Mucosa of stomach (tissue), 1 donor: Measurements from ENCODE around the gene MAN1C1.
"Not testable (repeated sequence)": the region's sequence is repeated elsewhere in the genome, so short reads cannot be mapped to it uniquely, and the experiment has no call there.

Source experiments
- H3K27me3 ChIP-seq: one replicate; pipeline ENCODE4 v1.7.0; 2013; ENCODE audit warnings: mild to moderate bottlenecking, low read length; ENCODE audit not compliant: control insufficient read depth, insufficient read depth
- H3K36me3 ChIP-seq: one replicate; pipeline ENCODE4 v1.7.0; 2013; ENCODE audit warnings: low read length; ENCODE audit not compliant: control insufficient read depth, insufficient read depth
- H3K4me1 ChIP-seq: one replicate; pipeline ENCODE4 v1.7.0; 2013; ENCODE audit warnings: mild to moderate bottlenecking, low read length; ENCODE audit not compliant: control insufficient read depth, insufficient read depth
- H3K4me3 ChIP-seq: one replicate; pipeline ENCODE4 v1.7.0; 2013; ENCODE audit warnings: low read length
- H3K9ac ChIP-seq: one replicate; pipeline ENCODE4 v1.7.0; 2013; ENCODE audit warnings: mild to moderate bottlenecking, low read length, moderate library complexity
- H3K9me3 ChIP-seq: one replicate; pipeline ENCODE4 v1.7.0; 2013; ENCODE audit warnings: mild to moderate bottlenecking, low read length, moderate library complexity; ENCODE audit not compliant: control insufficient read depth
- donor health status: Pancreatic carcinoma.

Gene MAN1C1

GRCh38 chr1:25695090-25695770 lies 78.6 kb downstream of the MAN1C1 start:
- Histone ChIP-seq H3K36me3 (no peaks in the 10 kb centered on the region), H3K9ac (no peak overlapping the region), H3K9me3 (no peaks in the 10 kb centered on the region), H3K4me1 (peaks cover 8% of the 10 kb centered on the region), H3K4me3 (no peak overlapping the region), H3K27me3 (no peaks in the 10 kb centered on the region)

- H3K27me3 ChIP-seq = no peaks in the 10 kb centered on the region
- no peak overlapping the region for H3K9ac ChIP-seq
- no peaks in the 10 kb centered on the region for H3K36me3 ChIP-seq
- peaks cover 8% of the 10 kb centered on the region for H3K4me1 ChIP-seq
- H3K4me3 ChIP-seq = no peak overlapping the region
- no peaks in the 10 kb centered on the region for H3K9me3 ChIP-seq
Measured at GRCh38 chr1:25695771-25696311, 79.2 kb downstream of the MAN1C1 start.

GRCh38 chr1:25696643-25697042 lies 80.1 kb downstream of the MAN1C1 start:
- not testable (repeated sequence) for H3K27me3 ChIP-seq, H3K9ac ChIP-seq, H3K4me3 ChIP-seq, H3K9me3 ChIP-seq, H3K4me1 ChIP-seq, H3K36me3 ChIP-seq

- H3K9me3 ChIP-seq = no peaks in the 10 kb centered on the region
- no peaks in the 10 kb centered on the region for H3K27me3 ChIP-seq
- H3K4me3 ChIP-seq = no peak overlapping the region
- H3K36me3 ChIP-seq = no peaks in the 10 kb centered on the region
- H3K9ac ChIP-seq = no peak overlapping the region
- H3K4me1 ChIP-seq = peaks cover 8% of the 10 kb centered on the region
Measured at GRCh38 chr1:25697435-25698217, 81.0 kb downstream of the MAN1C1 start.

- H3K9me3 ChIP-seq = no peaks in the 10 kb centered on the region
- no peaks in the 10 kb centered on the region for H3K36me3 ChIP-seq
- no peak overlapping the region for H3K4me3 ChIP-seq
- no peaks in the 10 kb centered on the region for H3K27me3 ChIP-seq
- H3K4me1 ChIP-seq = peaks cover 8% of the 10 kb centered on the region
- no peak overlapping the region for H3K9ac ChIP-seq
Measured at GRCh38 chr1:25698252-25698651, 81.7 kb downstream of the MAN1C1 start.

- H3K4me1 ChIP-seq = not testable (repeated sequence)
Measured at GRCh38 chr1:25699059-25699458, 82.5 kb downstream of the MAN1C1 start.

GRCh38 chr1:25699500-25700143 lies 83.0 kb downstream of the MAN1C1 start:
- H3K4me1 ChIP-seq = peaks cover 8% of the 10 kb centered on the region
- no peaks in the 10 kb centered on the region for H3K36me3 ChIP-seq
- no peaks in the 10 kb centered on the region for H3K27me3 ChIP-seq
- no peak overlapping the region for H3K9ac ChIP-seq
- H3K4me3 ChIP-seq = no peak overlapping the region
- no peaks in the 10 kb centered on the region for H3K9me3 ChIP-seq

More at GRCh38 chr1:25699059-25699458, 82.5 kb downstream of the MAN1C1 start:
- not testable (repeated sequence) for H3K9ac ChIP-seq, H3K36me3 ChIP-seq, H3K27me3 ChIP-seq, H3K4me3 ChIP-seq, H3K9me3 ChIP-seq

- H3K4me3 ChIP-seq = no peak overlapping the region
- no peaks in the 10 kb centered on the region for H3K36me3 ChIP-seq
- H3K9ac ChIP-seq = no peak overlapping the region
- no peaks in the 10 kb centered on the region for H3K27me3 ChIP-seq
- H3K4me1 ChIP-seq = peaks cover 8% of the 10 kb centered on the region
- no peaks in the 10 kb centered on the region for H3K9me3 ChIP-seq
Measured at GRCh38 chr1:25700144-25700523, 83.5 kb downstream of the MAN1C1 start.

- Histone ChIP-seq H3K36me3 (no peaks in the 10 kb centered on the region), H3K9me3 (no peaks in the 10 kb centered on the region), H3K27me3 (no peaks in the 10 kb centered on the region), H3K4me3 (no peak overlapping the region), H3K4me1 (peaks cover 8% of the 10 kb centered on the region), H3K9ac (no peak overlapping the region)
Measured at GRCh38 chr1:25700626-25701025, 84.0 kb downstream of the MAN1C1 start.

- Histone ChIP-seq H3K9ac (no peak overlapping the region), H3K9me3 (no peaks in the 10 kb centered on the region), H3K27me3 (no peaks in the 10 kb centered on the region), H3K36me3 (no peaks in the 10 kb centered on the region), H3K4me1 (peaks cover 8% of the 10 kb centered on the region), H3K4me3 (no peak overlapping the region)
Measured at GRCh38 chr1:25701030-25701785, 84.6 kb downstream of the MAN1C1 start.

GRCh38 chr1:25702101-25702775 lies 85.6 kb downstream of the MAN1C1 start:
- H3K4me1 ChIP-seq = peaks cover 6% of the 10 kb centered on the region

More at GRCh38 chr1:25702101-25702775, 85.6 kb downstream of the MAN1C1 start:
- Histone ChIP-seq H3K9me3 (no peaks in the 10 kb centered on the region), H3K9ac (no peak overlapping the region), H3K27me3 (no peaks in the 10 kb centered on the region), H3K36me3 (no peaks in the 10 kb centered on the region), H3K4me3 (no peak overlapping the region)
